SK-N-SH (cell line): ENCODE data around the gene CDH7. TPM values are rescaled to one million over a fixed set of nuclear protein-coding genes. Genes with fewer than 3 reads are reported as not detected.

Experiments
- CTCF ChIA-PET: fragments of 300-600, 350-600 bp; formaldehyde crosslinking; extraction: SDS; loops from one replicate; lab custom pipeline; 2021; lab: Yijun Ruan, JAX
- POLR2A ChIA-PET: fragments of 350-600 bp; sonication (Branson Sonifier 250); formaldehyde crosslinking; extraction: SDS; loops from one replicate; lab custom pipeline; 2020; ENCODE audit warnings: antibody characterized with exemption, inconsistent platforms; lab: Yijun Ruan, JAX
- DNase-seq: peaks from one replicate; pipeline ENCODE4 v3.0.0; 2012
- H2AFZ ChIP-seq: fragments of 200-600 bp; sonication (generic); 2 replicates; pipeline ENCODE4 v1.8.1; 2016; ENCODE audit warnings: antibody characterized with exemption, mild to moderate bottlenecking, low read depth
- H3F3A ChIP-seq: fragments of 200-600 bp; sonication (generic); replicated peaks from 2 replicates; pipeline ENCODE3; 2016; ENCODE audit warnings: antibody characterized with exemption, mild to moderate bottlenecking; ENCODE audit not compliant: insufficient read depth
- H3K27ac ChIP-seq, 2 experiments: fragments of 200-500 bp in 1 of 2; fragments of 200-600 bp in 1 of 2; sonication (Bioruptor generic) in 1 of 2; sonication (generic), shearing (Covaris generic) in 1 of 2; 2 replicates each; pipeline versions ENCODE4 v1.5.1 to v1.6.1; 2014 to 2016; ENCODE audit warnings: low read depth in 2 of 2, inconsistent platforms in 1 of 2, low read length in 1 of 2, mild to moderate bottlenecking in 1 of 2, mixed read lengths in 1 of 2
- H3K27me3 ChIP-seq: fragments of 200-600 bp; sonication (generic), shearing (Covaris generic); 2 replicates; pipeline ENCODE4 v1.6.1; 2016; ENCODE audit warnings: mixed run types; ENCODE audit not compliant: insufficient read depth
- H3K36me3 ChIP-seq, 2 experiments: fragments of 200-500 bp in 1 of 2; fragments of 200-600 bp in 1 of 2; sonication (Bioruptor generic) in 1 of 2; sonication (generic) in 1 of 2; replicated peaks in 1 of 2; 2 replicates each; pipeline versions ENCODE3 to v1.5.1; 2014 to 2016; ENCODE audit warnings: low read length in 1 of 2, mild to moderate bottlenecking in 1 of 2; ENCODE audit not compliant: insufficient read depth in 2 of 2, control insufficient read depth in 1 of 2
- H3K4me1 ChIP-seq, 2 experiments: fragments of 200-500 bp in 1 of 2; fragments of 200-600 bp in 1 of 2; sonication (Bioruptor generic) in 1 of 2; sonication (generic), shearing (Covaris generic) in 1 of 2; 2 replicates each; pipeline versions ENCODE4 v1.5.1 to v1.6.1; 2014 to 2016; ENCODE audit warnings: low read depth in 1 of 2, low read length in 1 of 2, mixed run types in 1 of 2; ENCODE audit not compliant: insufficient read depth in 2 of 2, control insufficient read depth in 1 of 2
- H3K4me2 ChIP-seq: fragments of 200-600 bp; sonication (generic), shearing (Covaris generic); 2 replicates; pipeline ENCODE4 v1.6.1; 2017; ENCODE audit warnings: mixed run types
- H3K4me3 ChIP-seq, 2 experiments: fragments of 200-500 bp in 1 of 2; fragments of 200-600 bp in 1 of 2; sonication (Bioruptor generic) in 1 of 2; sonication (generic), shearing (Covaris generic) in 1 of 2; 2 replicates each; pipeline versions ENCODE4 v1.5.1 to v1.8.1; 2014 to 2016; ENCODE audit warnings: low read depth in 2 of 2, inconsistent platforms in 1 of 2, low read length in 1 of 2, mild to moderate bottlenecking in 1 of 2, mixed read lengths in 1 of 2, moderate library complexity in 1 of 2
- H3K79me2 ChIP-seq: fragments of 200-600 bp; sonication (generic); 2 replicates; pipeline ENCODE4 v1.8.1; 2017; ENCODE audit warnings: mild to moderate bottlenecking; ENCODE audit not compliant: insufficient read depth
- H3K9ac ChIP-seq: fragments of 200-600 bp; sonication (generic); 2 replicates; pipeline ENCODE4 v1.6.1; 2017; ENCODE audit warnings: mixed run types
- H3K9me2 ChIP-seq: fragments of 200-600 bp; sonication (generic); 2 replicates; pipeline ENCODE4 v1.6.1; 2017; ENCODE audit warnings: mixed run types
- H3K9me3 ChIP-seq: fragments of 200-600 bp; sonication (generic); 2 replicates; pipeline ENCODE4 v1.6.1; 2017; ENCODE audit warnings: mixed run types, mild to moderate bottlenecking, moderate library complexity
- H4K20me1 ChIP-seq: fragments of 200-600 bp; sonication (generic); 2 replicates; pipeline ENCODE4 v1.6.1; 2017; ENCODE audit warnings: mild to moderate bottlenecking, mixed run types; ENCODE audit not compliant: insufficient read depth
- FOXM1 ChIP-seq: IDR thresholded peaks from 2 replicates; pipeline ENCODE4 v1.4.0; 2012; ENCODE audit warnings: low read depth, mild to moderate bottlenecking
- GABPA ChIP-seq: IDR thresholded peaks from 2 replicates; pipeline ENCODE4 v1.4.0; 2012; ENCODE audit warnings: low read depth, mild to moderate bottlenecking
- JUND ChIP-seq: IDR thresholded peaks from 2 replicates; pipeline ENCODE4 v1.4.0; 2012
- MEF2A ChIP-seq: IDR thresholded peaks from 2 replicates; pipeline ENCODE4 v1.4.0; 2012; ENCODE audit warnings: low read depth, borderline replicate concordance
- NFIC ChIP-seq: IDR thresholded peaks from 2 replicates; pipeline ENCODE4 v1.4.0; 2012; ENCODE audit warnings: borderline replicate concordance
- RAD21 ChIP-seq: IDR thresholded peaks from 2 replicates; pipeline ENCODE4 v1.6.1; 2012; ENCODE audit warnings: mild to moderate bottlenecking, low read length
- RXRA ChIP-seq: IDR thresholded peaks from 2 replicates; pipeline ENCODE4 v1.4.0; 2012; ENCODE audit warnings: low read depth, mild to moderate bottlenecking, borderline replicate concordance
- TAF1 ChIP-seq: IDR thresholded peaks from 2 replicates; pipeline ENCODE4 v1.6.1; 2012; ENCODE audit warnings: low read depth, mild to moderate bottlenecking, low read length, moderate library complexity, borderline replicate concordance
- YY1 ChIP-seq: IDR thresholded peaks from 2 replicates; pipeline ENCODE4 v1.4.0; 2012; ENCODE audit warnings: low read depth, mild to moderate bottlenecking
- WGBS: methylation state at CpG from one replicate; pipeline ENCODE4 v1.1.6; 2017; ENCODE audit warnings: low lambda C conversion rate; 5-methylcytosine and 5-hydroxymethylcytosine counted together
- polyA plus RNA-seq, 3 experiments: library from polyadenylated mRNA; depleted of rRNA; stranded (reverse); fragments of >200 nt; gene quantifications; 2 replicates each; pipeline ENCODE4 v1.2.3, GENCODE V29; 2012
- TF ChIP-seq, protein P1 (sequence below): fragments of 150-350 bp; IDR thresholded peaks from 2 replicates; pipeline ENCODE4 v1.6.1; 2017; ENCODE audit warnings: antibody characterized with exemption, low read length, low read depth, borderline replicate concordance
- TF ChIP-seq, protein P2 (sequence below): IDR thresholded peaks from 2 replicates; pipeline ENCODE4 v1.4.0; 2012; ENCODE audit warnings: low read depth

CDH7 gene
- polyA plus RNA-seq, 1 of the 3 experiments (the other 2 are of a cell fraction), result not detected

DNA sequence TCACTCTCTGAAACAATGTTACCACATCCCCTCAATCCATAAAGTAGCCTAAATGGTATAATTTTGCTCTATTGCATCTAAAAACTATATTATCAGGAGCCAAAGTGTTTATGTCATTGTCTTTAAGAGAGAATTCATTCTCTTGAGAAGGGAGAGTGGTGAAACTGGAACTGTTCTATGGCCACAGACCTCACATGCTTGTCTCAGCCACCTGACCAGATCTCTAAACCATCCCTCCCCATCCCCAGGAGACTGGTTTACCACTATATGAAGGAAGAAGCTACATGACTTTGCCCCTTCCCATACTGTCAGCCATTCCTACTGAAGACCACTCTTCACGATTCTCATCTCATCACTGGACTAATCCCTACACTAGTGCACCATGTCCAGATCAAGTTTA, 9.6 kb downstream of the CDH7 start (continued):
- no peak for TF ChIP-seq RAD21

DNA sequence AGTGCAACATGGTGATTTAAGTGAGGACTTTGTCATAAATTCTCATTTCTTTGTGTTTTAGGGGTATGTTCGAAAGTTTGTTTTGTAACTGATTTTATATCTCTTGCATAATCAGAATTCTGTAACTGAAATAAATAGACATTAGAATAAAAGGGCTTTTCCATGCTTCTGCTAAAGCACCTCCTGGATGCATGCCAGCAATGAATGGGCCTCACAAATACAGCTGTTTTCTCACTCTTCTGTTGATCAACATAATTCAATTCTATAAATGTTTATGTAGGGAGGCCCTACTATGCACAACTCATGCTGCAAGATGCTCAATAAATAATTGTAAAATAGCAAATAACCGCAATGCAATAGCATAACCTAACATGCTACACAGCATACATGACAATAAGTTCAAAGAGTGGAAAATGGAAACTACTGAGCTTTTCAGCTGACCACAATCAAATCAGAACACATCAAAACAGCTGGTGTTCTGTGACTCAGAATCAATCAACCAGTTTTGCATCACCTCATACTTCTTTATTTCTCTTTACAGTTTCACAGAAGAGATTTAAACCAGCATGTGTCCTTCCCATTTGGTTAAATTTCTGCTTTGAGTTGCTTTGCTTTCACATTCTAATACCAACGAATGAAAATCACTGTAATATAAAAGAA, 11.0 kb downstream of the CDH7 start:
- H3K36me3 ChIP-seq, result no peaks in the 10 kb centered on the region
- WGBS, result 26% methylated on average over 3 of the region's 3 CpGs
- H3K4me3 ChIP-seq, result no peak overlapping the region
- no peak overlapping the region for H3K4me2 ChIP-seq
- no peaks in the 10 kb centered on the region for H3K27me3 ChIP-seq
- no peaks in the 10 kb centered on the region for H3K79me2 ChIP-seq
- H4K20me1 ChIP-seq, result no peaks in the 10 kb centered on the region
- no peak for DNase-seq
- no peaks in the 10 kb centered on the region for H3F3A ChIP-seq
- no peak overlapping the region for H3K9ac ChIP-seq
- TF ChIP-seq FOXM1 (no peak), NFIC (no peak), JUND (no peak)
- TF ChIP-seq, protein P1, sequence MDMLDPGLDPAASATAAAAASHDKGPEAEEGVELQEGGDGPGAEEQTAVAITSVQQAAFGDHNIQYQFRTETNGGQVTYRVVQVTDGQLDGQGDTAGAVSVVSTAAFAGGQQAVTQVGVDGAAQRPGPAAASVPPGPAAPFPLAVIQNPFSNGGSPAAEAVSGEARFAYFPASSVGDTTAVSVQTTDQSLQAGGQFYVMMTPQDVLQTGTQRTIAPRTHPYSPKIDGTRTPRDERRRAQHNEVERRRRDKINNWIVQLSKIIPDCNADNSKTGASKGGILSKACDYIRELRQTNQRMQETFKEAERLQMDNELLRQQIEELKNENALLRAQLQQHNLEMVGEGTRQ, result no peak
- TF ChIP-seq, protein P2, sequence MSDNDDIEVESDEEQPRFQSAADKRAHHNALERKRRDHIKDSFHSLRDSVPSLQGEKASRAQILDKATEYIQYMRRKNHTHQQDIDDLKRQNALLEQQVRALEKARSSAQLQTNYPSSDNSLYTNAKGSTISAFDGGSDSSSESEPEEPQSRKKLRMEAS, result no peak
- H3K4me1 ChIP-seq, result no peaks in the 10 kb centered on the region; a peak in 2 of 4 replicates
- ChIA-PET CTCF (interaction anchor here (0.9 to 4.4 kb wide), 2 partner anchors 8 to 1744 kb away, joined by 3 to 21 read pairs; no protein-coding TSS in a partner anchor), POLR2A (no interaction called here)
- no peak overlapping the region for H3K27ac ChIP-seq
- no peaks in the 10 kb centered on the region for H3K9me3 ChIP-seq
- 0 out of 2 replicates have a peak, but pooled peaks cover 3% of the 10 kb centered on the region for H3K9me2 ChIP-seq
- no peak overlapping the region for H2AFZ ChIP-seq

DNA sequence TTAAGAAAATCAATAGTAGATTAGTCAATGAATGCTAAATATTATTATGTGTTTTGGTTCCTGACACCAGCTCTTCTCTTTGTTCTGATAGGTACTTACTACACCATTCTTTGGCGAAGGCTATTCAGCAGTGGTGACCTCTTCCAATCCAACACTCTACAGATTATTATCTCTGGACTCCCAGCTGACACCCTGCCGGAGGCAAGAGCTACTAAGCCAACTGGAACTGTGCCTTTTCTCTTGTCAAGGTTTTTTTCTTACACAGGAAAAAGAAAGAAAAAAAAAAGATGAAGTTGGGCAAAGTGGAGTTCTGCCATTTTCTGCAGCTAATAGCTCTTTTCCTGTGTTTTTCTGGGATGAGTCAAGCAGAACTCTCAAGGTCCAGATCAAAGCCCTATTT, 11.7 kb downstream of the CDH7 start:
- ChIA-PET CTCF (interaction anchor here (0.9 to 4.4 kb wide), 2 partner anchors 9 to 1745 kb away, joined by 3 to 21 read pairs; no protein-coding TSS in a partner anchor), POLR2A (no interaction called here)
- Histone ChIP-seq H3F3A (no peaks in the 10 kb centered on the region), H2AFZ (no peak overlapping the region), H3K9ac (no peak overlapping the region), H3K4me2 (no peak overlapping the region), H3K27me3 (no peaks in the 10 kb centered on the region), H3K36me3 (no peaks in the 10 kb centered on the region), H3K27ac (no peak overlapping the region), H3K4me1 (no peaks in the 10 kb centered on the region; a peak in 2 of 4 replicates), H3K9me2 (0 out of 2 replicates have a peak, but pooled peaks cover 3% of the 10 kb centered on the region), H3K9me3 (no peaks in the 10 kb centered on the region), H4K20me1 (no peaks in the 10 kb centered on the region), H3K79me2 (no peaks in the 10 kb centered on the region), H3K4me3 (no peak overlapping the region)
- WGBS, result 37% methylated on average over 2 of the region's 2 CpGs
- DNase-seq, result no peak
- TF ChIP-seq YY1, result no peak
- TF ChIP-seq MEF2A, result no peak
- no peak for TF ChIP-seq JUND
- no peak for TF ChIP-seq TAF1
- TF ChIP-seq RXRA, result no peak
- TF ChIP-seq GABPA, result no peak
